HEK293 (cell line): ENCODE measurements around the gene DCTN4.

Source experiments
- CTCF ChIA-PET: fragments of 350-600 bp; formaldehyde crosslinking; extraction: SDS; loops from one replicate; lab custom pipeline; 2021; ENCODE audit warnings: antibody characterized with exemption; lab: Yijun Ruan, JAX
- POLR2A ChIA-PET: fragments of 300-600 bp; formaldehyde crosslinking; extraction: SDS; loops from one replicate; lab custom pipeline; 2020; ENCODE audit warnings: antibody characterized with exemption, inconsistent platforms; lab: Yijun Ruan, JAX
- H3K27ac ChIP-seq: fragments of 200-500 bp; sonication (Bioruptor generic); 2 replicates; pipeline ENCODE4 v1.5.1; 2014; ENCODE audit warnings: low read depth, low read length, control low read depth, inconsistent platforms; ENCODE audit errors: extremely low read depth
- H3K36me3 ChIP-seq, 2 experiments: fragments of 200-500 bp in 1 of 2; sonication (Bioruptor generic) in 1 of 2; 1 replicate in 1 of 2; 2 replicates in 1 of 2; pipeline ENCODE4 v1.5.1; 2014 to 2017; ENCODE audit warnings: inconsistent platforms in 2 of 2, low read length in 2 of 2; ENCODE audit not compliant: control insufficient read depth in 2 of 2, insufficient read depth in 1 of 2
- H3K4me1 ChIP-seq: fragments of 200-500 bp; sonication (Bioruptor generic); 2 replicates; pipeline ENCODE4 v1.5.1; 2014; ENCODE audit warnings: mild to moderate bottlenecking, low read length, inconsistent platforms; ENCODE audit not compliant: control insufficient read depth, insufficient read depth
- H3K4me3 ChIP-seq: 2 replicates; pipeline ENCODE4 v1.5.1; 2011; ENCODE audit warnings: low read depth, mild to moderate bottlenecking, control low read depth, low read length, moderate library complexity
- H3K9me3 ChIP-seq: fragments of 200-500 bp; sonication (Bioruptor generic); 2 replicates; pipeline ENCODE4 v1.5.1; 2014; ENCODE audit warnings: low read depth, low read length, inconsistent platforms; ENCODE audit not compliant: control insufficient read depth, insufficient read depth
- GLIS1 ChIP-seq: fragments of 450-650 bp; formaldehyde crosslinking; IDR thresholded peaks from 2 replicates; pipeline ENCODE4 v1.5.1; 2016; ENCODE audit warnings: missing biosample characterization, missing genetic modification characterization
- KLF16 ChIP-seq: fragments of 450-650 bp; formaldehyde crosslinking; IDR thresholded peaks from 2 replicates; pipeline ENCODE4 v1.5.1; 2017; ENCODE audit warnings: missing biosample characterization, missing genetic modification characterization
- OSR2 ChIP-seq: fragments of 450-650 bp; formaldehyde crosslinking; IDR thresholded peaks from 2 replicates; pipeline ENCODE4 v1.5.1; 2016; ENCODE audit warnings: missing biosample characterization, missing genetic modification characterization
- SP2 ChIP-seq: fragments of 450-650 bp; formaldehyde crosslinking; IDR thresholded peaks from 2 replicates; pipeline ENCODE4 v1.5.1; 2016; ENCODE audit warnings: missing biosample characterization, missing genetic modification characterization
- ZBTB1 ChIP-seq: fragments of 450-650 bp; formaldehyde crosslinking; IDR thresholded peaks from 2 replicates; pipeline ENCODE4 v1.5.1; 2016; ENCODE audit warnings: missing biosample characterization, missing genetic modification characterization
- ZNF10 ChIP-seq: fragments of 450-650 bp; formaldehyde crosslinking; IDR thresholded peaks from 2 replicates; pipeline ENCODE4 v1.5.1; 2017; ENCODE audit warnings: missing biosample characterization, missing genetic modification characterization
- ZNF112 ChIP-seq: fragments of 450-650 bp; formaldehyde crosslinking; IDR thresholded peaks from 2 replicates; pipeline ENCODE4 v1.5.0; 2017; ENCODE audit warnings: missing biosample characterization, missing genetic modification characterization
- ZNF121 ChIP-seq: fragments of 450-650 bp; formaldehyde crosslinking; IDR thresholded peaks from 2 replicates; pipeline ENCODE4 v1.5.1; 2016; ENCODE audit warnings: missing biosample characterization, missing genetic modification characterization
- ZNF132 ChIP-seq: fragments of 450-650 bp; formaldehyde crosslinking; IDR thresholded peaks from 2 replicates; pipeline ENCODE4 v1.5.1; 2017; ENCODE audit warnings: missing biosample characterization, missing genetic modification characterization, borderline replicate concordance
- ZNF140 ChIP-seq: fragments of 450-650 bp; formaldehyde crosslinking; IDR thresholded peaks from 2 replicates; pipeline ENCODE4 v1.5.1; 2016; ENCODE audit warnings: missing biosample characterization, missing genetic modification characterization
- ZNF2 ChIP-seq: fragments of 450-650 bp; formaldehyde crosslinking; IDR thresholded peaks from 2 replicates; pipeline ENCODE4 v1.5.1; 2016; ENCODE audit warnings: missing biosample characterization, missing genetic modification characterization
- ZNF391 ChIP-seq: fragments of 450-650 bp; formaldehyde crosslinking; IDR thresholded peaks from 2 replicates; pipeline ENCODE4 v1.5.1; 2016; ENCODE audit warnings: low read depth, missing biosample characterization, missing genetic modification characterization, borderline replicate concordance
- ZNF394 ChIP-seq: fragments of 450-650 bp; formaldehyde crosslinking; IDR thresholded peaks from 2 replicates; pipeline ENCODE4 v1.5.1; 2016; ENCODE audit warnings: missing biosample characterization, missing genetic modification characterization, mild to moderate bottlenecking, moderate library complexity, borderline replicate concordance
- ZNF48 ChIP-seq: fragments of 450-650 bp; formaldehyde crosslinking; IDR thresholded peaks from 2 replicates; pipeline ENCODE4 v1.5.1; 2016; ENCODE audit warnings: missing biosample characterization, missing genetic modification characterization
- ZNF623 ChIP-seq: fragments of 450-650 bp; formaldehyde crosslinking; IDR thresholded peaks from 2 replicates; pipeline ENCODE4 v1.5.1; 2016; ENCODE audit warnings: missing biosample characterization, missing genetic modification characterization
- ZNF626 ChIP-seq: fragments of 450-650 bp; sonication (Bioruptor Pico); formaldehyde crosslinking; IDR thresholded peaks from 2 replicates; pipeline ENCODE4 v1.5.1; 2018; ENCODE audit warnings: missing biosample characterization, missing genetic modification characterization, inconsistent platforms
- ZNF664 ChIP-seq: fragments of 450-650 bp; formaldehyde crosslinking; IDR thresholded peaks from 2 replicates; pipeline ENCODE4 v1.5.1; 2016; ENCODE audit warnings: missing biosample characterization, missing genetic modification characterization
- ZNF747 ChIP-seq: fragments of 450-650 bp; formaldehyde crosslinking; IDR thresholded peaks from 2 replicates; pipeline ENCODE4 v1.5.1; 2016; ENCODE audit warnings: missing biosample characterization, missing genetic modification characterization
- ZSCAN30 ChIP-seq: fragments of 450-650 bp; IDR thresholded peaks from 2 replicates; pipeline ENCODE4 v1.5.1; 2018; ENCODE audit warnings: missing biosample characterization, mild to moderate bottlenecking, missing genetic modification characterization, moderate library complexity
- ZXDB ChIP-seq: fragments of 450-650 bp; formaldehyde crosslinking; IDR thresholded peaks from 2 replicates; pipeline ENCODE4 v1.5.1; 2016; ENCODE audit warnings: missing biosample characterization, missing genetic modification characterization
- TF ChIP-seq, protein P1 (sequence below): fragments of 450-650 bp; formaldehyde crosslinking; IDR thresholded peaks from 2 replicates; pipeline ENCODE4 v1.5.1; 2016; ENCODE audit warnings: missing biosample characterization, missing genetic modification characterization
- TF ChIP-seq, protein P2 (sequence below): fragments of 450-650 bp; formaldehyde crosslinking; IDR thresholded peaks from 2 replicates; pipeline ENCODE4 v1.5.1; 2017; ENCODE audit warnings: missing biosample characterization, missing genetic modification characterization
- TF ChIP-seq, protein P3 (sequence below): fragments of 450-650 bp; formaldehyde crosslinking; IDR thresholded peaks from 2 replicates; pipeline ENCODE4 v1.5.1; 2016; ENCODE audit warnings: missing biosample characterization, missing genetic modification characterization

DCTN4 gene

DNA sequence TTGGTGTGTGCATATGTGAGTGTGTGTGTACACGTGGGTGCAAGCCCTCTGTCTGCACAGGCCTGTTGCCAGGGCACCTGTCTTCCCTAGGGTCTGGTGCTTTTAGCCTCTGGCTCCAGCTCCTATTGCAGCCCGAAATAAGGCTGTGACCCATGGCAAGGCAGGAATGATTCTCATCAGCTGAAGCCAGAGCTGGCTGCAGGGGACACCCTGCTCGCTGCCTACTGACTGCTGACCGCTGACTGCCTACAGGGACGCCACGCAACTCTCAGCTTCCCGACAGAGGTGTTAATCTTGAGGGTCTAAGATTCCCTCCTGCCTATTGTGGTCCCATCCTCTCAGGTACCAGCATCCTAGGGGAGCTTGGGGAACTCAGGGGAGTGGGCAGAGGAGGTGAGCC, 97.7 kb downstream of the DCTN4 start, which contains the start of gene MYOZ3:
MYOZ3 (plus strand) TSS at position 166 of the 400 bp plus-strand sequence. CDS start 1,691 bp downstream, outside the sequence.
- CTCF ChIA-PET = interaction anchor here (0.6 to 3.5 kb wide), 5 partner anchors 39 to 204 kb away, joined by 3 to 30 read pairs (median 5); partner anchors contain the start of gene RBM22
- H3K27ac ChIP-seq = no peak within 1 kb of the TSS
- H3K9me3 ChIP-seq = no peaks in the 10 kb centered on the region
- POLR2A ChIA-PET = interaction anchor here (1.0 kb wide), 1 partner anchor 40 kb away, joined by 3 read pairs; the partner anchor contains the start of gene RBM22
- H3K4me1 ChIP-seq = no peaks in the 10 kb centered on the region
- TF ChIP-seq ZNF140 (no peak), OSR2 (tag by site-specific recombination) (no peak), KLF16 (no peak), ZNF394 (tag by site-specific recombination) (no peak), ZNF664 (tag by site-specific recombination) (no peak), ZNF48 (tag by site-specific recombination) (no peak), ZNF623 (tag by site-specific recombination) (no peak), ZNF112 (tag by site-specific recombination) (no peak), ZXDB (tag by site-specific recombination) (no peak), ZNF10 (tag by site-specific recombination) (no peak)
- TF ChIP-seq, protein P1, sequence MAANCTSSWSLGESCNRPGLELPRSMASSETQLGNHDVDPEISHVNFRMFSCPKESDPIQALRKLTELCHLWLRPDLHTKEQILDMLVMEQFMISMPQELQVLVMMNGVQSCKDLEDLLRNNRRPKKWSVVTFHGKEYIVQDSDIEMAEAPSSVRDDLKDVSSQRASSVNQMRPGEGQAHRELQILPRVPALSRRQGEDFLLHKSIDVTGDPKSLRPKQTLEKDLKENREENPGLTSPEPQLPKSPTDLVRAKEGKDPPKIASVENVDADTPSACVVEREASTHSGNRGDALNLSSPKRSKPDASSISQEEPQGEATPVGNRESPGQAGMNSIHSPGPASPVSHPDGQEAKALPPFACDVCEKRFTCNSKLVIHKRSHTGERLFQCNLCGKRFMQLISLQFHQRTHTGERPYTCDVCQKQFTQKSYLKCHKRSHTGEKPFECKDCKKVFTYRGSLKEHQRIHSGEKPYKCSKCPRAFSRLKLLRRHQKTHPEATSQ (tag by site-specific recombination) = no peak
- no peaks in the 10 kb centered on the region for H3K36me3 ChIP-seq
- H3K4me3 ChIP-seq = no peak within 1 kb of the TSS

DNA sequence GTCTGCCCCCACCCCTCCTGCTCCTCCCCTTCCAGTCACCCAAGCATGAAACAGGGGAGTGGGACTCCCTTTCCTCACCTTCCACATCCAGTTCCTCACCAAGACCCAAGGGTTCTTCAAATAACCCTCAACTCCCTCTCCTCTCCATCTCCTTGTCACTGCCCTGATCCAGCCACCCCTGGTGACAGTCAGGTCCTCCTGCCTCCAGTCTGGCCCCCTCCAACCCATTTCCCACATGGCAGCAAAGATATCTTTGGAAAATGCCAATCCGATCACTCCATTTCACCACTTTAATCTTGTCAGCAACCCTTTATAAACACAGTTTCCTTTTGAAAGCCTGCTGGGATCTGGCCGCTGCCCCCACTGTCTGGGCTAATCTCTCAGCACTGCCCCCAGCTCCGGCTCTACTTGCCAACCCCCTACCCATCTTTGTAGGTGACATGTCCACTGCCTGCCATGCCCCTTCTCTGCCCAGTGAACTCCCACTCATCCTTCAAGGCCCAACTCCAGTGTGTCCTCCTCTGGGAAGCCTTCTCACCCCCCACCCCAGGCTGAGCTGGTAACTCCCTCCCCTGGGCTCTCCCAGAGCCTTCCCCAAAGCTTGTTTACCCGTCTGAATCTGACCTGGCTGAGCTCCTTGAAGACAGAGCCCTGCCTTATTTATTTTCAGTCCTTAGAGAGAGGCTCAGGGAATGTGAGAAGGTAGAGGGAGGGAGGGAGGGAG, 98.5 kb downstream of the DCTN4 start:
- H3K27ac ChIP-seq = no peak overlapping the region
- CTCF ChIA-PET = interaction anchor here (1.6 to 3.5 kb wide), 2 partner anchors 99 to 203 kb away, joined by 4 to 30 read pairs; no protein-coding TSS in a partner anchor
- H3K9me3 ChIP-seq = no peaks in the 10 kb centered on the region
- no peaks in the 10 kb centered on the region for H3K4me1 ChIP-seq
- H3K4me3 ChIP-seq = no peak overlapping the region
- POLR2A ChIA-PET = interaction anchor here (0.8 kb wide), 1 partner anchor 41 kb away, joined by 3 read pairs; the partner anchor contains the start of gene RBM22
- H3K36me3 ChIP-seq = no peaks in the 10 kb centered on the region
- TF ChIP-seq ZSCAN30 (tag by site-specific recombination) (no peak), GLIS1 (tag by site-specific recombination) (peak; percentile 36; the same call in 1 of the 2 replicates), ZNF121 (tag by site-specific recombination) (no peak)
- TF ChIP-seq, protein P2, sequence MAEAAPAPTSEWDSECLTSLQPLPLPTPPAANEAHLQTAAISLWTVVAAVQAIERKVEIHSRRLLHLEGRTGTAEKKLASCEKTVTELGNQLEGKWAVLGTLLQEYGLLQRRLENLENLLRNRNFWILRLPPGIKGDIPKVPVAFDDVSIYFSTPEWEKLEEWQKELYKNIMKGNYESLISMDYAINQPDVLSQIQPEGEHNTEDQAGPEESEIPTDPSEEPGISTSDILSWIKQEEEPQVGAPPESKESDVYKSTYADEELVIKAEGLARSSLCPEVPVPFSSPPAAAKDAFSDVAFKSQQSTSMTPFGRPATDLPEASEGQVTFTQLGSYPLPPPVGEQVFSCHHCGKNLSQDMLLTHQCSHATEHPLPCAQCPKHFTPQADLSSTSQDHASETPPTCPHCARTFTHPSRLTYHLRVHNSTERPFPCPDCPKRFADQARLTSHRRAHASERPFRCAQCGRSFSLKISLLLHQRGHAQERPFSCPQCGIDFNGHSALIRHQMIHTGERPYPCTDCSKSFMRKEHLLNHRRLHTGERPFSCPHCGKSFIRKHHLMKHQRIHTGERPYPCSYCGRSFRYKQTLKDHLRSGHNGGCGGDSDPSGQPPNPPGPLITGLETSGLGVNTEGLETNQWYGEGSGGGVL (tag by site-specific recombination) = 0 out of 2 replicates have a peak, but pooled peaks have one; percentile 17

DNA sequence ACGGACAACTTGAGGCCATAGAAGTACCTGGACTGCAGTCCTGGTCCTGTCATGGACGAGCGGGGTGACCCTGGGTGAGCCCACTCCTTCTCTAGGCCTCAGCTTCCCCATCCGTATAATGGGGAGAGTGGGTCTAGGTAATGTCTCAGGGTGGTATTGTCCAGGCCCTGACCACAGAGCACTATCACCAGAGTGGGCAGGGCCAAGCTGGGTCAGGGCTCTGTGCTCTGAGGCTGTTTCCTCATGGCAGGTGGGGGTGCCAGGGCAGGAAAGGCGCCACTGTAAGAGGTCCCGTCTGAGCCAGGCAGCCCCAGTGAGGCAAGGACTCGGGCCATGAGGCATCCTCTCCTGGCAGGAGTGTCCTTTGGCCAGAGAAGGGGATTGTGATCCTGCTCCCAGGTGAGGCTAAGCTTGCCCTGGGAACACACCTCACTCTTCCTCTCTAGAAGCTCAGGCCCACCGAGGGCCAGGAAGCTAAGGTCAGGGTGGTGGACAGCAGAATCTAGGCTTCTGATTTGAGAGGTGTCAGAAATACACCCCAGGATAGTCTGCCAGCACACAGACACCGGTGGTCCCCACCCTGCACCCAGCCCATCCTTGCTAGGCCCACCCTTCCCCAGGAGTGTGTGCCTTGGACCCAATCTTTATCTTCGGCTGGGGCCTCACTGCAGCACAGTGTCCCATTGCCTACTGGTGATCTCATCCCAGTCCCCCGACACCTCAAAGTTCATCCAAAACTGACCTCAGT, 99.3 kb downstream of the DCTN4 start:
- Histone ChIP-seq H3K4me3 (no peak overlapping the region), H3K4me1 (no peaks in the 10 kb centered on the region), H3K9me3 (no peaks in the 10 kb centered on the region), H3K27ac (no peak overlapping the region), H3K36me3 (no peaks in the 10 kb centered on the region)
- ChIA-PET CTCF (interaction anchor here (3.5 kb wide), 1 partner anchor 98 kb away, joined by 30 read pairs; no protein-coding TSS in a partner anchor), POLR2A (interaction anchor here (0.8 kb wide), 1 partner anchor 41 kb away, joined by 3 read pairs; the partner anchor contains the start of gene RBM22)
- TF ChIP-seq, protein P3, sequence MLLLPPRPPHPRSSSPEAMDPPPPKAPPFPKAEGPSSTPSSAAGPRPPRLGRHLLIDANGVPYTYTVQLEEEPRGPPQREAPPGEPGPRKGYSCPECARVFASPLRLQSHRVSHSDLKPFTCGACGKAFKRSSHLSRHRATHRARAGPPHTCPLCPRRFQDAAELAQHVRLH (tag by site-specific recombination) = no peak
- TF ChIP-seq ZNF2 (no peak), ZNF132 (tag by site-specific recombination) (no peak), ZBTB1 (no peak), ZNF747 (tag by site-specific recombination) (no peak), ZNF391 (tag by site-specific recombination) (no peak), ZNF626 (tag by site-specific recombination) (no peak), SP2 (tag by site-specific recombination) (no peak)
